Activated CD8-positive, alpha-beta memory T cell treated with anti-CD3 and anti-CD28 coated beads, Interleukin-2, amount 50 U/mL, for 48 hours (primary cell): ENCODE measurements around the gene CDH11.

ENCODE experiments used
- DNase-seq: peaks from one replicate; pipeline ENCODE4 v3.0.0-alpha.2; 2020

Gene CDH11

GRCh38 chr16:65068151-65068740 is 53.6 kb downstream of the CDH11 start:
- DNase-seq = no peak

- no peak for DNase-seq
Measured at GRCh38 chr16:65066651-65067050, 55.2 kb downstream of the CDH11 start.

GRCh38 chr16:65065031-65065430 is 56.8 kb downstream of the CDH11 start:
- DNase-seq = no peak

GRCh38 chr16:65064131-65064530 is 57.7 kb downstream of the CDH11 start:
- no peak for DNase-seq

GRCh38 chr16:65062736-65063583 is 58.9 kb downstream of the CDH11 start:
- DNase-seq = no peak

- DNase-seq = no peak
Measured at GRCh38 chr16:65061935-65062518, 59.8 kb downstream of the CDH11 start.

GRCh38 chr16:65061263-65061662 is 60.6 kb downstream of the CDH11 start:
- DNase-seq = no peak

- DNase-seq = no peak
Measured at GRCh38 chr16:65059406-65059980, 62.4 kb downstream of the CDH11 start.

GRCh38 chr16:65057184-65057583 is 64.7 kb downstream of the CDH11 start:
- DNase-seq = no peak

- no peak for DNase-seq
Measured at GRCh38 chr16:65054457-65054856, 67.4 kb downstream of the CDH11 start.

GRCh38 chr16:65049679-65050078 is 72.2 kb downstream of the CDH11 start:
- no peak for DNase-seq

GRCh38 chr16:65045961-65046360 is 75.9 kb downstream of the CDH11 start:
- no peak for DNase-seq

- no peak for DNase-seq
Measured at GRCh38 chr16:65044873-65045272, 77.0 kb downstream of the CDH11 start.

GRCh38 chr16:65044026-65044425 is 77.8 kb downstream of the CDH11 start:
- no peak for DNase-seq

- DNase-seq = no peak
Measured at GRCh38 chr16:65042438-65043365, 79.2 kb downstream of the CDH11 start.

GRCh38 chr16:65041667-65042066 is 80.2 kb downstream of the CDH11 start:
- no peak for DNase-seq

- DNase-seq = no peak
Measured at GRCh38 chr16:65038100-65038499, 83.8 kb downstream of the CDH11 start.

GRCh38 chr16:65037556-65037955 is 84.3 kb downstream of the CDH11 start:
- no peak for DNase-seq

GRCh38 chr16:65034915-65035314 is 86.9 kb downstream of the CDH11 start:
- no peak for DNase-seq

- no peak for DNase-seq
Measured at GRCh38 chr16:65032387-65032786, 89.5 kb downstream of the CDH11 start.

GRCh38 chr16:65024767-65025178 is 97.1 kb downstream of the CDH11 start:
- DNase-seq = no peak

- DNase-seq = no peak
Measured at GRCh38 chr16:65023802-65024201, 98.1 kb downstream of the CDH11 start.
